LHCN-M2 (cell line): ENCODE data around the gene RICTOR. TPM values are rescaled to one million over a fixed set of nuclear protein-coding genes. Genes with fewer than 3 reads are reported as not detected.

Source experiments
- DNase-seq: peaks from one replicate; pipeline ENCODE4 v3.0.0-alpha.2; 2012; ENCODE audit warnings: low read depth
- polyA plus RNA-seq: library from polyadenylated mRNA; unstranded; fragments of >200 nt; gene quantifications from one replicate; pipeline ENCODE4 v1.2.1, GENCODE V29; 2012; ENCODE audit warnings: missing spikeins
- total RNA-seq: library from RNA; depleted of rRNA; stranded (reverse); fragments of >200 nt; gene quantifications from 2 replicates; pipeline ENCODE4 v1.2.3, GENCODE V29; 2014; rRNA removed

RICTOR gene
- total RNA-seq = 11.7 and 17.3 TPM in 2 replicates
- 1.2 TPM for polyA plus RNA-seq

- DNase-seq = peak; percentile 84
Observed at GRCh38 chr5:39074017-39074814, at the start of gene RICTOR. Gene RICTOR, minus strand, starts transcription at chr5:39074399. Its CDS starts 22 bp downstream, at chr5:39074377.

GRCh38 chr5:39121922-39122321 is 47.7 kb upstream of the RICTOR start:
- DNase-seq = no peak

GRCh38 chr5:39121315-39121714 is 47.1 kb upstream of the RICTOR start:
- DNase-seq = no peak

- DNase-seq = no peak
Observed at GRCh38 chr5:39120052-39120420, 45.8 kb upstream of the RICTOR start.

GRCh38 chr5:39119404-39120051 is 45.3 kb upstream of the RICTOR start:
- no peak for DNase-seq

- no peak for DNase-seq
Observed at GRCh38 chr5:39118638-39119037, 44.4 kb upstream of the RICTOR start.

- DNase-seq = peak; percentile 34
Observed at GRCh38 chr5:39117401-39117800, 43.2 kb upstream of the RICTOR start.

GRCh38 chr5:39116344-39117170 is 42.4 kb upstream of the RICTOR start:
- no peak for DNase-seq

GRCh38 chr5:39115644-39116343 is 41.6 kb upstream of the RICTOR start:
- DNase-seq = no peak

GRCh38 chr5:39114155-39114554 is 40.0 kb upstream of the RICTOR start:
- no peak for DNase-seq

- DNase-seq = no peak
Observed at GRCh38 chr5:39113354-39113953, 39.3 kb upstream of the RICTOR start.

- DNase-seq = no peak
Observed at GRCh38 chr5:39109606-39110005, 35.4 kb upstream of the RICTOR start.

- DNase-seq = no peak
Observed at GRCh38 chr5:39108987-39109386, 34.8 kb upstream of the RICTOR start.

- DNase-seq = no peak
Observed at GRCh38 chr5:39107350-39107749, 33.2 kb upstream of the RICTOR start.

GRCh38 chr5:39106322-39106721 is 32.1 kb upstream of the RICTOR start:
- peak; percentile 34 for DNase-seq

- DNase-seq = no peak
Observed at GRCh38 chr5:39104221-39104620, 30.0 kb upstream of the RICTOR start.

GRCh38 chr5:39102684-39103155 is 28.5 kb upstream of the RICTOR start:
- DNase-seq = peak; percentile 36

GRCh38 chr5:39100851-39101396 is 26.7 kb upstream of the RICTOR start:
- peak; percentile 97 for DNase-seq

- no peak for DNase-seq
Observed at GRCh38 chr5:39100301-39100850, 26.2 kb upstream of the RICTOR start.

- DNase-seq = no peak
Observed at GRCh38 chr5:39099831-39100230, 25.6 kb upstream of the RICTOR start.
